HG03095 (cell line): ENCODE measurements around the gene SPSB4.
"Not testable (repeated sequence)": the region's sequence is repeated elsewhere in the genome, so short reads cannot be mapped to it uniquely, and the experiment has no call there.

ENCODE experiments used
- ATAC-seq: cut with Tn5 transposase; IDR thresholded peaks from one replicate; pipeline ENCODE4 v1.9.1; 2021; ENCODE audit warnings: moderate library complexity; ENCODE audit not compliant: unreplicated experiment

SPSB4 gene

GRCh38 chr3:141050576-141051442 is at the start of gene SPSB4:
SPSB4 (plus strand) TSS chr3:141051347; CDS start chr3:141066105, 14,758 bp downstream.
- no peak for ATAC-seq

GRCh38 chr3:141006344-141006743 is 44.8 kb upstream of the SPSB4 start:
- no peak for ATAC-seq

- no peak for ATAC-seq
These were observed 41.7 kb upstream of the SPSB4 start for GRCh38 chr3:141009496-141009895.

GRCh38 chr3:141011232-141011996 is 39.7 kb upstream of the SPSB4 start:
- peak; percentile 69 for ATAC-seq

GRCh38 chr3:141011997-141012262 is 39.2 kb upstream of the SPSB4 start:
- no peak for ATAC-seq

GRCh38 chr3:141012571-141012970 is 38.6 kb upstream of the SPSB4 start:
- no peak for ATAC-seq

GRCh38 chr3:141015481-141015880 is 35.7 kb upstream of the SPSB4 start:
- no peak for ATAC-seq

GRCh38 chr3:141017366-141018322 is 33.5 kb upstream of the SPSB4 start:
- ATAC-seq = not testable (repeated sequence)

- no peak for ATAC-seq
These were observed 31.9 kb upstream of the SPSB4 start for GRCh38 chr3:141019244-141019643.

- ATAC-seq = no peak
These were observed 30.9 kb upstream of the SPSB4 start for GRCh38 chr3:141020143-141020830.

- ATAC-seq = no peak
These were observed 29.9 kb upstream of the SPSB4 start for GRCh38 chr3:141021261-141021660.

- ATAC-seq = no peak
These were observed 20.9 kb upstream of the SPSB4 start for GRCh38 chr3:141030296-141030695.

GRCh38 chr3:141039589-141039988 is 11.6 kb upstream of the SPSB4 start:
- ATAC-seq = no peak

GRCh38 chr3:141044695-141045641 is 6.2 kb upstream of the SPSB4 start:
- ATAC-seq = no peak

GRCh38 chr3:141045849-141046248 is 5.3 kb upstream of the SPSB4 start:
- no peak for ATAC-seq

GRCh38 chr3:141047168-141047567 is 4.0 kb upstream of the SPSB4 start:
- ATAC-seq = no peak

GRCh38 chr3:141049681-141050080 is 1.5 kb upstream of the SPSB4 start:
- no peak for ATAC-seq

- ATAC-seq = no peak
These were observed 475 bp downstream of the SPSB4 start for GRCh38 chr3:141051443-141052200.
